ENCODE results near the gene AGPS.

GRCh38 chr2:177380181-177380580 is 12.4 kb upstream of the AGPS start:
- no peak for TF ChIP-seq CTCF (IDR thresholded peaks at IDR 0.05)
- TF ChIP-seq EZH2 (IDR thresholded peaks at IDR 0.05; ENCODE audit: borderline replicate concordance, insufficient read depth, low read depth, low read length, poor library complexity, severe bottlenecking) = no peak

Data from B cell (primary cell).